ENCODE data around the gene SATL1. TPM values are rescaled to one million over a fixed set of nuclear protein-coding genes. Genes with fewer than 3 reads are reported as not detected.

Gene SATL1
- total and polyA plus RNA-seq, 4 donors: 1.1 to 2.1 (median 1.3) TPM

DNA sequence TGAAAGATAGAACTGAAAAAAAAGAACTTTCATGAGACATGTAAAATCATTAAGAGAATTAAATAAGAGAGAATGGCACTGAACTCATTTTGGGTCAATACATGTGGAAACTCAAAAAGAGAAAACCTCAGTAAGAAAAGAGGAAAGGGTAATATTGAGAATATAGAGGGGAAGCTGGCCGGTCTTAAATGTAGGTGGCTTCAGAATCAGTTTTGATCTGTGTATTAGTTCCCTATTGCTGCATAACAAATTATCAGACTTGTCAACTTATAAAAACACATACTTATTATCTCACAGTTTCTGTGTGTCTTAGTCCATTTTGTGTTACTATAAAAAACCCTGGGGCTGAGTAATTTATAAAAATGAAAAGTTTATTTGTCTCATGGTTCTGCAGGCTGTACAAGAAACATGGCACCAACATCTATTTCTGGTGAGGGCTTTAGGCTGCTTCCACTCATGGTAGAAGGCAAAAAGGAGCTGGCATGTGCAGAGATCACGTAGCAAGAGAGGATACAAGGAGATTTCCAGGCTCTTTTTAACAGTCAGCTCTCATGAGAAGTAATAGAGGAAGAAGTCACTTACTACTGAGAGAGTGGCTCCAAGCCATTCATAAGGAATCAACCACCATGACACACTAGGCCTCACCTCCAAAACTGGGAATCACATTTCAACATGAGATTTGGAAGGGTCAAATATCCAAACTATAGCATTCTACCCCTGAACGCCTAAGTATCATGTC is 29.6 kb downstream of the SATL1 start:
- no peak for DNase-seq (ENCODE audit: low read depth in 4 of 6, low spot score in 6 of 6)
- no peaks in the 10 kb centered on the region for H3K9me3 ChIP-seq (ENCODE audit: control insufficient read depth, insufficient read depth, low read length)
- no peaks in the 10 kb centered on the region for H3K4me1 ChIP-seq (ENCODE audit: control insufficient read depth, insufficient read depth, low read length)
- H3K27me3 ChIP-seq (ENCODE audit: control insufficient read depth, insufficient read depth, low read length): no peaks in the 10 kb centered on the region
- no peak overlapping the region for H3K4me3 ChIP-seq (ENCODE audit: low read depth, low read length)
- WGBS (ENCODE audit: insufficient coverage): 45% methylated on average over 1 of the region's 3 CpGs
- no peaks in the 10 kb centered on the region for H3K36me3 ChIP-seq (ENCODE audit: control insufficient read depth, insufficient read depth, low read length)
- no peak overlapping the region for H3K27ac ChIP-seq (ENCODE audit: low read depth, low read length)

- Histone ChIP-seq H3K4me3 (ENCODE audit: low read depth, low read length) (no peak overlapping the region), H3K36me3 (ENCODE audit: control insufficient read depth, insufficient read depth, low read length) (no peaks in the 10 kb centered on the region), H3K27ac (ENCODE audit: low read depth, low read length) (no peak overlapping the region), H3K9me3 (ENCODE audit: control insufficient read depth, insufficient read depth, low read length) (no peaks in the 10 kb centered on the region), H3K4me1 (ENCODE audit: control insufficient read depth, insufficient read depth, low read length) (no peaks in the 10 kb centered on the region), H3K27me3 (ENCODE audit: control insufficient read depth, insufficient read depth, low read length) (peaks cover 2% of the 10 kb centered on the region)
- no peak for DNase-seq (ENCODE audit: low read depth in 4 of 6, low spot score in 6 of 6)
- 82% methylated on average over 8 of the region's 8 CpGs for WGBS (ENCODE audit: insufficient coverage)
These were observed 40.1 kb downstream of the SATL1 start for GRCh38 chrX:85203461-85203970.

- Histone ChIP-seq H3K4me1 (ENCODE audit: control insufficient read depth, insufficient read depth, low read length) (no peaks in the 10 kb centered on the region), H3K27ac (ENCODE audit: low read depth, low read length) (no peak overlapping the region)
- WGBS (ENCODE audit: insufficient coverage): no CpG with 5 or more reads among the region's 1 CpG
These were observed 47.3 kb downstream of the SATL1 start for GRCh38 chrX:85196319-85196718.

GRCh38 chrX:85159644-85160043 is 83.9 kb downstream of the SATL1 start:
- Histone ChIP-seq H3K27ac (ENCODE audit: low read depth, low read length) (no peak overlapping the region), H3K9me3 (ENCODE audit: control insufficient read depth, insufficient read depth, low read length) (no peaks in the 10 kb centered on the region), H3K4me3 (ENCODE audit: low read depth, low read length) (no peak overlapping the region), H3K27me3 (ENCODE audit: control insufficient read depth, insufficient read depth, low read length) (no peaks in the 10 kb centered on the region), H3K4me1 (ENCODE audit: control insufficient read depth, insufficient read depth, low read length) (no peaks in the 10 kb centered on the region), H3K36me3 (ENCODE audit: control insufficient read depth, insufficient read depth, low read length) (no peaks in the 10 kb centered on the region)
- WGBS (ENCODE audit: insufficient coverage): 67% methylated on average over 3 of the region's 5 CpGs
- no peak for DNase-seq (ENCODE audit: low read depth in 4 of 6, low spot score in 6 of 6)

More at GRCh38 chrX:85196319-85196718, 47.3 kb downstream of the SATL1 start:
- Histone ChIP-seq H3K9me3 (ENCODE audit: control insufficient read depth, insufficient read depth, low read length) (no peaks in the 10 kb centered on the region), H3K4me3 (ENCODE audit: low read depth, low read length) (no peak overlapping the region), H3K36me3 (ENCODE audit: control insufficient read depth, insufficient read depth, low read length) (no peaks in the 10 kb centered on the region), H3K27me3 (ENCODE audit: control insufficient read depth, insufficient read depth, low read length) (no peaks in the 10 kb centered on the region)
- no peak for DNase-seq (ENCODE audit: low read depth in 4 of 6, low spot score in 6 of 6)

DNA sequence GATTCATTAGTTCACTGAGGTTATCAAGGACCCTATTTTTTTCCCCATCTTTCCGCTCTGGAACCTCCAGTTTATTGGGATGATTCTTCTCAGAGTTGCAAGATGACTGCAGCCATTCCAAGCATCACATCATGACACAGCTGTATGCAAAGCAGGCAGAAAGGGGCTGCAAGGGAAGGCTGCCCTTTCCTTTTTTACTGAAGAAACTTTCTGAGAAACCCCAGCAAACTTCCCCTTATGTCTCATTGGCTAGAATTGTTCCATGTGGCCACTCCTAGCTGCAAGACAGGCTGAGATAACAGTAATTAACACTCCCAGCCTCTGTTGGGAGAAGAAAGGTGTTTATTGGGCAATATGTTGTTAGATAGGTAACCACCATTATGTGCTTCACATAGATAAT is 102.6 kb downstream of the SATL1 start:
- Histone ChIP-seq H3K36me3 (ENCODE audit: control insufficient read depth, insufficient read depth, low read length) (no peaks in the 10 kb centered on the region), H3K4me3 (ENCODE audit: low read depth, low read length) (no peak overlapping the region), H3K9me3 (ENCODE audit: control insufficient read depth, insufficient read depth, low read length) (no peaks in the 10 kb centered on the region), H3K27me3 (ENCODE audit: control insufficient read depth, insufficient read depth, low read length) (no peaks in the 10 kb centered on the region), H3K27ac (ENCODE audit: low read depth, low read length) (no peak overlapping the region), H3K4me1 (ENCODE audit: control insufficient read depth, insufficient read depth, low read length) (no peaks in the 10 kb centered on the region)
- DNase-seq (ENCODE audit: low read depth in 4 of 6, low spot score in 6 of 6): no peak
- 60% methylated on average over 1 of the region's 1 CpG for WGBS (ENCODE audit: insufficient coverage)

DNA sequence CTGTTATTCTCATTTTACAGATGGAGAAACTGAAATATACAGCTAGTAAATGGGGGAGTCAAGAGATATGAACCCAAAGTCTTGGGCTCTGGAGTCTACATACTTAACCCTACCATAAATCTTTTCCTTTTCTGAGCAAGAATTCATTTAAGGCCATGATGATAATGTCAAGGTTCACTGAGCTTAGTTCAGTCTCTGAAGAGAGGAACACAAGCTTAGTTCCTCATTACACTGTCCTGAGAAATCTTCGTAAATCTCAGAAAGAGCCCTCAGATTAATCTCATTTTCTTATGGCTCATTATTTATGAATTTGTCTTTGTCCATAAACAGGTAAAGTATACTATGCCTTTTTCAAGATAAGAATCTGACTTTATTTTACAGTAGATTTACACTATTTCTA is 104.2 kb downstream of the SATL1 start:
- H3K27me3 ChIP-seq (ENCODE audit: control insufficient read depth, insufficient read depth, low read length): no peaks in the 10 kb centered on the region
- no peaks in the 10 kb centered on the region for H3K36me3 ChIP-seq (ENCODE audit: control insufficient read depth, insufficient read depth, low read length)
- H3K4me3 ChIP-seq (ENCODE audit: low read depth, low read length): no peak overlapping the region
- H3K9me3 ChIP-seq (ENCODE audit: control insufficient read depth, insufficient read depth, low read length): no peaks in the 10 kb centered on the region
- H3K4me1 ChIP-seq (ENCODE audit: control insufficient read depth, insufficient read depth, low read length): no peaks in the 10 kb centered on the region
- no CpG with 5 or more reads among the region's 1 CpG for WGBS (ENCODE audit: insufficient coverage)
- no peak overlapping the region for H3K27ac ChIP-seq (ENCODE audit: low read depth, low read length)
- no peak for DNase-seq (ENCODE audit: low read depth in 4 of 6, low spot score in 6 of 6)

DNA sequence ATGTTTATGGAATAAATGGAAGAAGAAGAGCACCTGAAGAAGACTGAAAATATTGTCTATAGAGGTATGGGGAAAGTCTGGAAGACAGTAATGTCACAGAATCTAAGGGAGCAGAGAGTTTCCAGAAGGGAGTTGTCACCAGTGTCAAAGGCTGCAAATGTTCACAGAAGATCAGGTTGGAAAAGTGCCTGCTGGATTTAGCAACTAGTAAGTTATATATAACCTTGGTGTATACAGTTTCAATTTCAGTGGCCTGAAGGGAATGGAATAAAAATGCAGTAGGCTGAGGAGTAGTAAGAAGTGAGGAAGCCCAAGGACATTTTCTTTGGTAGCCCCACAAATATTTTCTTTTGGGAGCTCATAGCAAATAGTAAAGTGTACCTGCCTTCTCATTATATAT is 107.2 kb downstream of the SATL1 start:
- Histone ChIP-seq H3K4me3 (ENCODE audit: low read depth, low read length) (no peak overlapping the region), H3K27ac (ENCODE audit: low read depth, low read length) (no peak overlapping the region), H3K9me3 (ENCODE audit: control insufficient read depth, insufficient read depth, low read length) (no peaks in the 10 kb centered on the region), H3K36me3 (ENCODE audit: control insufficient read depth, insufficient read depth, low read length) (no peaks in the 10 kb centered on the region), H3K4me1 (ENCODE audit: control insufficient read depth, insufficient read depth, low read length) (no peaks in the 10 kb centered on the region), H3K27me3 (ENCODE audit: control insufficient read depth, insufficient read depth, low read length) (no peaks in the 10 kb centered on the region)
- peak in 1 of 6 donors; percentile 1 for DNase-seq (ENCODE audit: low read depth in 4 of 6, low spot score in 6 of 6)

GRCh38 chrX:85115252-85115651 is 128.3 kb downstream of the SATL1 start:
- Histone ChIP-seq H3K9me3 (ENCODE audit: control insufficient read depth, insufficient read depth, low read length) (no peaks in the 10 kb centered on the region), H3K4me3 (ENCODE audit: low read depth, low read length) (no peak overlapping the region), H3K4me1 (ENCODE audit: control insufficient read depth, insufficient read depth, low read length) (no peaks in the 10 kb centered on the region), H3K36me3 (ENCODE audit: control insufficient read depth, insufficient read depth, low read length) (no peaks in the 10 kb centered on the region), H3K27ac (ENCODE audit: low read depth, low read length) (no peak overlapping the region), H3K27me3 (ENCODE audit: control insufficient read depth, insufficient read depth, low read length) (no peaks in the 10 kb centered on the region)
- no peak for DNase-seq (ENCODE audit: low read depth in 4 of 6, low spot score in 6 of 6)
- 53% methylated on average over 1 of the region's 1 CpG for WGBS (ENCODE audit: insufficient coverage)

DNA sequence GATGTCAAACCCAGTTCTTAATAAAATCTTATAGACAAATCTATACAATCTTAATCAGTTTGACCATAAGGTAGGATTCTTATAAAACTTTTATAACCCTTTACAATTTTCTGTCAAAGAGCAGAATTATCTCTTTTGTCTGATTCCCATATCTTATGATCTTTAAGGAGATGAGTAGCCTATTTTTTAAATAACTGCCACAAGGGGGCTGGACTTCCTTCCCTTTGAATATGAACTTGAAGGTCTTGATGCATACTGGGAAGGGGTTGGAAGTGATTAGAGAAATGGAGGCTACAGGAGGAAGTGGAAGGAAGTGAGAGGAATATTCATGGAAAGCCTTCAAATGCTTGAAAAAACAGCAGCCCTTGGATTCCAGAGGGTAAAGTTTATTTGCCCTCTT is 128.8 kb downstream of the SATL1 start:
- Histone ChIP-seq H3K9me3 (ENCODE audit: control insufficient read depth, insufficient read depth, low read length) (no peaks in the 10 kb centered on the region), H3K27me3 (ENCODE audit: control insufficient read depth, insufficient read depth, low read length) (no peaks in the 10 kb centered on the region), H3K4me1 (ENCODE audit: control insufficient read depth, insufficient read depth, low read length) (no peaks in the 10 kb centered on the region), H3K27ac (ENCODE audit: low read depth, low read length) (no peak overlapping the region), H3K4me3 (ENCODE audit: low read depth, low read length) (no peak overlapping the region), H3K36me3 (ENCODE audit: control insufficient read depth, insufficient read depth, low read length) (no peaks in the 10 kb centered on the region)
- no peak for DNase-seq (ENCODE audit: low read depth in 4 of 6, low spot score in 6 of 6)

DNA sequence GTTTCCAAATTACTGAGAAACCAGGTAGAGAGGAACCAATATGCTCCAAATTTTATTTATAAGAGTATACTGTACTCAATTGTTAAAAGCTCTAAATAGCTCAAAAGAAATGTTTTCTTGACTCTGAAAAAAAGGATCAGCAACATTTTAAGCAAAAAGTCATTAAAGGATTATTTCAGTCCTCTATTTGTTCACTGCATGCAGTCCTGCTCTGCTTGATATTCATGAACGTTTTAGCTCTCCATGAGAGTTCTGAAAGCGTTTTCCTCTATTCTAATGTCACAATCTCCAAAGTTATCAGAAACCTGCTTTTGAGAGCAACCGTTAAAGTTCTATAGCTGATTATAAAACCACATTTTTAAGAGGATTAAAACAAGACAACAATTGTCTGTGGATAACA is 129.4 kb downstream of the SATL1 start:
- Histone ChIP-seq H3K27me3 (ENCODE audit: control insufficient read depth, insufficient read depth, low read length) (no peaks in the 10 kb centered on the region), H3K27ac (ENCODE audit: low read depth, low read length) (no peak overlapping the region), H3K4me3 (ENCODE audit: low read depth, low read length) (no peak overlapping the region), H3K4me1 (ENCODE audit: control insufficient read depth, insufficient read depth, low read length) (no peaks in the 10 kb centered on the region), H3K9me3 (ENCODE audit: control insufficient read depth, insufficient read depth, low read length) (no peaks in the 10 kb centered on the region), H3K36me3 (ENCODE audit: control insufficient read depth, insufficient read depth, low read length) (no peaks in the 10 kb centered on the region)
- DNase-seq (ENCODE audit: low read depth in 4 of 6, low spot score in 6 of 6): no peak
- no CpG with 5 or more reads among the region's 3 CpGs for WGBS (ENCODE audit: insufficient coverage)
